ENCODE measurements around the gene ZBTB12. TPM values are rescaled to one million over a fixed set of nuclear protein-coding genes. Genes with fewer than 3 reads are reported as not detected.

The ZBTB12 gene
- total and polyA plus RNA-seq, 10 of the 15 experiments (the other 5 are each of a cell fraction or from before 2014, with no cell fraction given): 0.81 to 4.5 (median 1.7) TPM; not detected in 4

GRCh38 chr6:31880616-31881015 is 21.3 kb downstream of the ZBTB12 start:
- FAIRE-seq: no peak

GRCh38 chr6:31879901-31880300 is 22.0 kb downstream of the ZBTB12 start:
- Histone ChIP-seq H3K4me1 (ENCODE audit: control insufficient read depth, insufficient read depth, low read length) (no peaks in the 10 kb centered on the region), H3K36me3 (ENCODE audit: control insufficient read depth in 2 of 2, insufficient read depth in 2 of 2, low read length in 1 of 2) (peaks cover 0 to 20% of the 10 kb centered on the region in 2 experiments; a peak in 3 of 4 replicates), H2AFZ (ENCODE audit: control insufficient read depth, low read depth, low read length) (no peak overlapping the region), H3K9ac (ENCODE audit: control insufficient read depth, insufficient read depth, low read length) (no peak overlapping the region), H4K20me1 (ENCODE audit: control insufficient read depth, insufficient read depth) (no peaks in the 10 kb centered on the region), H3K4me2 (ENCODE audit: control insufficient read depth, insufficient read depth) (no peak overlapping the region), H3K27me3 (replicated peaks in 1 of 2; ENCODE audit: control insufficient read depth in 2 of 2, insufficient read depth in 2 of 2, low read length in 1 of 2) (no peaks in the 10 kb centered on the region), H3K4me3 (no peak overlapping the region), H3K27ac (ENCODE audit: control insufficient read depth, insufficient read depth) (no peak overlapping the region), H3K9me3 (replicated peaks; ENCODE audit: control insufficient read depth, insufficient read depth, low read length) (no peaks in the 10 kb centered on the region), H3K79me2 (ENCODE audit: control insufficient read depth, insufficient read depth, low read length) (no peaks in the 10 kb centered on the region)
- ATAC-seq: no peak
- ChIA-PET CTCF (no interaction called here), SMC1A (ENCODE audit: uncharacterized antibody, unreplicated experiment) (no interaction called here), RAD21 (ENCODE audit: unreplicated experiment) (no interaction called here), POLR2A (no interaction called here)
- intact Hi-C loops (cut with micrococcal nuclease; ENCODE audit: unreplicated experiment): no loop called here
- no peak for DNase-seq (ENCODE audit: low read depth, low spot score)
- TSS peak; percentile 92 for BruUV-seq (replicated peaks)
- TF ChIP-seq POLR2A (IDR thresholded peaks at IDR 0.05; ENCODE audit: low read depth, low read length): 0 out of 2 replicates have a peak, but pooled peaks have one; percentile 10
- TF ChIP-seq RFX5 (IDR thresholded peaks at IDR 0.05; ENCODE audit: low read depth, low read length): no peak
- no peak for FAIRE-seq
- in situ Hi-C loops (cut with MboI): no loop called here
- 81% methylated on average over 10 of the region's 10 CpGs for WGBS (ENCODE audit: insufficient coverage, insufficient replicate concordance, low lambda C conversion rate, missing lambda C conversion rate)

More at GRCh38 chr6:31880616-31881015, 21.3 kb downstream of the ZBTB12 start:
- TF ChIP-seq SIN3A (IDR thresholded peaks at IDR 0.05; ENCODE audit: low read depth, low read length): no peak
- no peak for TF ChIP-seq ZNF217 (IDR thresholded peaks at IDR 0.05)
- TF ChIP-seq CBX5 (IDR thresholded peaks at IDR 0.05; ENCODE audit: low read depth): no peak
- TF ChIP-seq SMARCA5 (IDR thresholded peaks at IDR 0.05): no peak
- no peak for TF ChIP-seq POLR2A (IDR thresholded peaks at IDR 0.05; ENCODE audit: low read depth, low read length)
- no peak for TF ChIP-seq EGR1 (IDR thresholded peaks at IDR 0.05; ENCODE audit: borderline replicate concordance in 1 of 2, low read depth in 2 of 2, low read length in 2 of 2)
- no peak for TF ChIP-seq SPI1 (IDR thresholded peaks at IDR 0.05; ENCODE audit: borderline replicate concordance, insufficient read depth, low read depth, low read length)
- TF ChIP-seq NFYA (IDR thresholded peaks at IDR 0.05; ENCODE audit: borderline replicate concordance, low read depth, low read length): no peak
- TF ChIP-seq NFXL1 (IDR thresholded peaks at IDR 0.05; ENCODE audit: borderline replicate concordance): no peak
- TF ChIP-seq TCF12 (IDR thresholded peaks at IDR 0.05; ENCODE audit: low read depth, low read length): no peak
- no peak for TF ChIP-seq POLR2AphosphoS5 (IDR thresholded peaks at IDR 0.05; ENCODE audit: low read length)
- no peaks in the 10 kb centered on the region for H3K27me3 ChIP-seq (replicated peaks in 1 of 2; ENCODE audit: control insufficient read depth in 2 of 2, insufficient read depth in 2 of 2, low read length in 1 of 2)
- CTCF ChIA-PET: no interaction called here
- in situ Hi-C loops (cut with MboI) (no loop called here), intact Hi-C loops (cut with micrococcal nuclease; ENCODE audit: unreplicated experiment) (no loop called here)
- peaks cover 0 to 20% of the 10 kb centered on the region in 2 experiments; a peak in 3 of 4 replicates for H3K36me3 ChIP-seq (ENCODE audit: control insufficient read depth in 2 of 2, insufficient read depth in 2 of 2, low read length in 1 of 2)
- ATAC-seq (no peak), DNase-seq (ENCODE audit: low read depth, low spot score) (no peak)
- BruUV-seq (replicated peaks): no TSS peak
- WGBS (ENCODE audit: insufficient coverage, insufficient replicate concordance, low lambda C conversion rate, missing lambda C conversion rate): 93% methylated on average over 10 of the region's 10 CpGs
- H3K4me3 ChIP-seq: no peak overlapping the region
- H3K4me2 ChIP-seq (ENCODE audit: control insufficient read depth, insufficient read depth): no peak overlapping the region
- no peaks in the 10 kb centered on the region for H3K9me3 ChIP-seq (replicated peaks; ENCODE audit: control insufficient read depth, insufficient read depth, low read length)
- H3K27ac ChIP-seq (ENCODE audit: control insufficient read depth, insufficient read depth): no peak overlapping the region
- RAD21 ChIA-PET (ENCODE audit: unreplicated experiment): interaction anchor here (0.5 kb wide), 1 partner anchor 18 kb away, joined by 3 read pairs; no protein-coding TSS in a partner anchor
- no peak overlapping the region for H2AFZ ChIP-seq (ENCODE audit: control insufficient read depth, low read depth, low read length)
- no peaks in the 10 kb centered on the region for H4K20me1 ChIP-seq (ENCODE audit: control insufficient read depth, insufficient read depth)
- POLR2A ChIA-PET: no interaction called here
- SMC1A ChIA-PET (ENCODE audit: uncharacterized antibody, unreplicated experiment): no interaction called here
- no peaks in the 10 kb centered on the region for H3K79me2 ChIP-seq (ENCODE audit: control insufficient read depth, insufficient read depth, low read length)
- H3K4me1 ChIP-seq (ENCODE audit: control insufficient read depth, insufficient read depth, low read length): no peaks in the 10 kb centered on the region
- no peak overlapping the region for H3K9ac ChIP-seq (ENCODE audit: control insufficient read depth, insufficient read depth, low read length)

All from GM12878 (cell line).